Measurements from ENCODE around the gene AAK1.

GRCh38 chr2:69575926-69576325 is 67.6 kb downstream of the AAK1 start:
- TF ChIP-seq, protein P1, sequence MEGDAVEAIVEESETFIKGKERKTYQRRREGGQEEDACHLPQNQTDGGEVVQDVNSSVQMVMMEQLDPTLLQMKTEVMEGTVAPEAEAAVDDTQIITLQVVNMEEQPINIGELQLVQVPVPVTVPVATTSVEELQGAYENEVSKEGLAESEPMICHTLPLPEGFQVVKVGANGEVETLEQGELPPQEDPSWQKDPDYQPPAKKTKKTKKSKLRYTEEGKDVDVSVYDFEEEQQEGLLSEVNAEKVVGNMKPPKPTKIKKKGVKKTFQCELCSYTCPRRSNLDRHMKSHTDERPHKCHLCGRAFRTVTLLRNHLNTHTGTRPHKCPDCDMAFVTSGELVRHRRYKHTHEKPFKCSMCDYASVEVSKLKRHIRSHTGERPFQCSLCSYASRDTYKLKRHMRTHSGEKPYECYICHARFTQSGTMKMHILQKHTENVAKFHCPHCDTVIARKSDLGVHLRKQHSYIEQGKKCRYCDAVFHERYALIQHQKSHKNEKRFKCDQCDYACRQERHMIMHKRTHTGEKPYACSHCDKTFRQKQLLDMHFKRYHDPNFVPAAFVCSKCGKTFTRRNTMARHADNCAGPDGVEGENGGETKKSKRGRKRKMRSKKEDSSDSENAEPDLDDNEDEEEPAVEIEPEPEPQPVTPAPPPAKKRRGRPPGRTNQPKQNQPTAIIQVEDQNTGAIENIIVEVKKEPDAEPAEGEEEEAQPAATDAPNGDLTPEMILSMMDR (IDR thresholded peaks at IDR 0.05), result no peak
- no peak for TF ChIP-seq POLR2A (IDR thresholded peaks at IDR 0.05)
- TF ChIP-seq POLR2AphosphoS5 (IDR thresholded peaks at IDR 0.05; ENCODE audit: insufficient read depth in 1 of 2, low read depth in 1 of 2), result no peak
